Measurements from ENCODE around the gene OVOL1.

DNA sequence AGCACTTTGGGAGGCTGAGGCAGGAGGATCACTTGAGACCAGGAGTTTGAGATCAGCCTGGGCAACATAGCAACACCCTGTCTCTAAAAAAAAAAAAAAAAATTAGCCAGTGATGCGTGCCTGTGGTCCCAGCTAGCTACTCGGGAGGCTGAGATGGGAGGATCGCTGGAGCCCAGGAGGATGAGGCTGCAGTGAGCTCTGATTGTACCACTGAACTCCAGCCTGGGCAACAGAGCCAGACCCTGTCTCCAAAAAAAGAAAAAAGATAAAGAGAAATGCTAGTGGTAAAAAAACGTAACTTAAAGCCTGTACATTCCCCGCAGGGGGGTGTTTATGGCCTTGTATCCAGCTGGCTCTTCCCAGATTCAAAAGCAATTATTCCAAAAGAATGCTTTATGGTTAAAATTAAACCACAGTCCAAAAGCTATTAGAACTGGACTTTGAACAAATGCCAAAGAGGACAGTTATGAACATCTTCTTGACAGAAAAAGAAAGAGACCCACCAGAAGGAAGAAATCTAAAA, 30.5 kb downstream of the OVOL1 start:
- TF ChIP-seq, protein P1, sequence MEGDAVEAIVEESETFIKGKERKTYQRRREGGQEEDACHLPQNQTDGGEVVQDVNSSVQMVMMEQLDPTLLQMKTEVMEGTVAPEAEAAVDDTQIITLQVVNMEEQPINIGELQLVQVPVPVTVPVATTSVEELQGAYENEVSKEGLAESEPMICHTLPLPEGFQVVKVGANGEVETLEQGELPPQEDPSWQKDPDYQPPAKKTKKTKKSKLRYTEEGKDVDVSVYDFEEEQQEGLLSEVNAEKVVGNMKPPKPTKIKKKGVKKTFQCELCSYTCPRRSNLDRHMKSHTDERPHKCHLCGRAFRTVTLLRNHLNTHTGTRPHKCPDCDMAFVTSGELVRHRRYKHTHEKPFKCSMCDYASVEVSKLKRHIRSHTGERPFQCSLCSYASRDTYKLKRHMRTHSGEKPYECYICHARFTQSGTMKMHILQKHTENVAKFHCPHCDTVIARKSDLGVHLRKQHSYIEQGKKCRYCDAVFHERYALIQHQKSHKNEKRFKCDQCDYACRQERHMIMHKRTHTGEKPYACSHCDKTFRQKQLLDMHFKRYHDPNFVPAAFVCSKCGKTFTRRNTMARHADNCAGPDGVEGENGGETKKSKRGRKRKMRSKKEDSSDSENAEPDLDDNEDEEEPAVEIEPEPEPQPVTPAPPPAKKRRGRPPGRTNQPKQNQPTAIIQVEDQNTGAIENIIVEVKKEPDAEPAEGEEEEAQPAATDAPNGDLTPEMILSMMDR (IDR thresholded peaks at IDR 0.05): no peak
- TF ChIP-seq EZH2 (IDR thresholded peaks at IDR 0.05; ENCODE audit: borderline replicate concordance, insufficient read depth, low read depth, low read length, poor library complexity, severe bottlenecking): no peak
